Measurements from ENCODE around the gene CTSC. TPM values are rescaled to one million over a fixed set of nuclear protein-coding genes. Genes with fewer than 3 reads are reported as not detected.

CTSC gene
- total RNA-seq, 1 experiment from 2014 or later: 359 TPM

- no peak for TF ChIP-seq CTCF (conservative IDR thresholded peaks at IDR 0.05)
- H2AFZ ChIP-seq (ENCODE audit: low read length): no peak overlapping the region
- H4K5ac ChIP-seq (ENCODE audit: insufficient read length, low read depth, low read length): no peak overlapping the region
- H3K4me2 ChIP-seq (ENCODE audit: insufficient read depth, insufficient read length, low read length): no peak overlapping the region
- H3K27me3 ChIP-seq (ENCODE audit: insufficient read depth, low read length): no peaks in the 10 kb centered on the region
- DNase-seq: no peak
- H4K20me1 ChIP-seq (ENCODE audit: control insufficient read depth, insufficient read depth, insufficient read length): no peaks in the 10 kb centered on the region
- no peak overlapping the region for H3T11ph ChIP-seq (ENCODE audit: low read length)
- no peak overlapping the region for H4K91ac ChIP-seq (ENCODE audit: insufficient read length, low read depth, low read length)
- no peak overlapping the region for H3K23ac ChIP-seq (ENCODE audit: insufficient read length, low read depth, low read length)
- H3K18ac ChIP-seq (ENCODE audit: insufficient read length, low read depth, low read length): no peak overlapping the region
- H3K14ac ChIP-seq (ENCODE audit: insufficient read depth, low read length): no peak overlapping the region
- no peak overlapping the region for H3K9ac ChIP-seq (ENCODE audit: extremely low read depth, insufficient read length, low read length)
- H3K79me2 ChIP-seq (ENCODE audit: insufficient read depth, low read length): peaks cover 24% of the 10 kb centered on the region; the same call in 1 of the 2 replicates
- H3K27ac ChIP-seq (ENCODE audit: insufficient read length, low read depth, low read length): no peak overlapping the region
- no peaks in the 10 kb centered on the region for H3K79me1 ChIP-seq (ENCODE audit: insufficient read depth, low read depth, low read length, poor library complexity, severe bottlenecking)
- no peak overlapping the region for H2AK5ac ChIP-seq (ENCODE audit: insufficient read length, low read length)
- H2BK120ac ChIP-seq (ENCODE audit: low read depth, low read length, poor library complexity, severe bottlenecking): no peak overlapping the region
- no CpG with 5 or more reads among the region's 2 CpGs for WGBS (ENCODE audit: extremely low coverage, insufficient read length, low lambda C conversion rate)
- H3K4ac ChIP-seq (ENCODE audit: low read depth, low read length): no peak overlapping the region
- Mint-ChIP-seq H3K27me3 (ENCODE audit: low read depth) (no peaks in the 10 kb centered on the region), H3K36me3 (ENCODE audit: insufficient read depth in 1 of 3, low read depth in 3 of 3) (peaks cover 25 to 56% (median 48%) of the 10 kb centered on the region in 3 experiments), H3K27ac (peak overlapping the region in 1 of 3 experiments; percentile 50; a peak in 1 of 7 replicates), H3K4me1 (peaks cover 55 to 66% of the 10 kb centered on the region in 2 experiments), H3K4me3 (no peak overlapping the region), H3K9me3 (no peaks in the 10 kb centered on the region)
- H2BK12ac ChIP-seq (ENCODE audit: insufficient read length, low read depth, low read length): no peak overlapping the region
- H3K56ac ChIP-seq (ENCODE audit: insufficient read length, low read depth, low read length): no peak overlapping the region
- peaks cover under 1% of the 10 kb centered on the region; the same call in 1 of the 2 replicates for H3K4me1 ChIP-seq (ENCODE audit: insufficient read depth, low read length)
- H2BK5ac ChIP-seq (ENCODE audit: insufficient read length, low read length): no peak overlapping the region
- no peak overlapping the region for H4K8ac ChIP-seq (replicated peaks; ENCODE audit: insufficient read length, low read depth, low read length)
- H3K23me2 ChIP-seq (ENCODE audit: insufficient read length, low read depth, low read length, poor library complexity, severe bottlenecking): no peaks in the 10 kb centered on the region
- no peaks in the 10 kb centered on the region for H3K9me3 ChIP-seq (ENCODE audit: control insufficient read depth, low read depth, low read length)
- no peak overlapping the region for H2BK15ac ChIP-seq (ENCODE audit: low read depth, low read length)
- no peak overlapping the region for H2BK20ac ChIP-seq (ENCODE audit: low read depth, low read length, poor library complexity, severe bottlenecking)
Measured at GRCh38 chr11:88318017-88318416, 19.5 kb downstream of the CTSC start.
